ENCODE measurements around the gene DIP2C. TPM values are rescaled to one million over a fixed set of nuclear protein-coding genes. Genes with fewer than 3 reads are reported as not detected.

Gene DIP2C
- total RNA-seq, 1 donor from 2014 or later = 11.4 TPM

GRCh38 chr10:665579-666091 lies 23.8 kb downstream of the DIP2C start:
- TF ChIP-seq CTCF (conservative IDR thresholded peaks at IDR 0.05; ENCODE audit: low read depth, low read length) = no peak
- DNase-seq (ENCODE audit: low read depth) = no peak
- H3K4me3 ChIP-seq (ENCODE audit: low read depth, low read length) = peak overlapping the region; percentile 4

- no peak for DNase-seq (ENCODE audit: low read depth)
- no peak overlapping the region for H3K4me3 ChIP-seq (ENCODE audit: low read depth, low read length)
- no peak for TF ChIP-seq CTCF (conservative IDR thresholded peaks at IDR 0.05; ENCODE audit: low read depth, low read length)
Measured at GRCh38 chr10:664893-665292, 24.6 kb downstream of the DIP2C start.

GRCh38 chr10:664301-664700 lies 25.2 kb downstream of the DIP2C start:
- no peak for TF ChIP-seq CTCF (conservative IDR thresholded peaks at IDR 0.05; ENCODE audit: low read depth, low read length)
- H3K4me3 ChIP-seq (ENCODE audit: low read depth, low read length) = no peak overlapping the region
- DNase-seq (ENCODE audit: low read depth) = no peak

GRCh38 chr10:663831-664251 lies 25.6 kb downstream of the DIP2C start:
- no peak overlapping the region for H3K4me3 ChIP-seq (ENCODE audit: low read depth, low read length)
- no peak for DNase-seq (ENCODE audit: low read depth)
- TF ChIP-seq CTCF (conservative IDR thresholded peaks at IDR 0.05; ENCODE audit: low read depth, low read length) = no peak

- TF ChIP-seq CTCF (conservative IDR thresholded peaks at IDR 0.05; ENCODE audit: low read depth, low read length) = no peak
Measured at GRCh38 chr10:663466-663751, 26.1 kb downstream of the DIP2C start.

GRCh38 chr10:662686-663465 lies 26.6 kb downstream of the DIP2C start:
- no peak for DNase-seq (ENCODE audit: low read depth)
- no peak for TF ChIP-seq CTCF (conservative IDR thresholded peaks at IDR 0.05; ENCODE audit: low read depth, low read length)
- no peak overlapping the region for H3K4me3 ChIP-seq (ENCODE audit: low read depth, low read length)

More at GRCh38 chr10:663466-663751, 26.1 kb downstream of the DIP2C start:
- no peak for DNase-seq (ENCODE audit: low read depth)
- no peak overlapping the region for H3K4me3 ChIP-seq (ENCODE audit: low read depth, low read length)

GRCh38 chr10:662223-662605 lies 27.3 kb downstream of the DIP2C start:
- no peak for DNase-seq (ENCODE audit: low read depth)
- no peak for TF ChIP-seq CTCF (conservative IDR thresholded peaks at IDR 0.05; ENCODE audit: low read depth, low read length)
- no peak overlapping the region for H3K4me3 ChIP-seq (ENCODE audit: low read depth, low read length)
